Subcutaneous adipose tissue (tissue), 4 donors: ENCODE measurements around the gene FRMD4A. TPM values are rescaled to one million over a fixed set of nuclear protein-coding genes. Genes with fewer than 3 reads are reported as not detected.

Experiments used
- CTCF ChIP-seq: fragments of 450-650 bp; IDR thresholded peaks from one replicate; pipeline ENCODE4 v1.5.1; 2016; ENCODE audit warnings: low read depth, mild to moderate bottlenecking, control low read depth, antibody characterized with exemption, moderate library complexity
- total RNA-seq, 4 donors: library from RNA; depleted of rRNA; stranded (reverse); fragments of >200 nt; gene quantifications; one replicate each; pipeline ENCODE4 v1.1.0, GENCODE V29; 2016

FRMD4A gene
- total RNA-seq, 4 donors from 2014 or later, result 70.0 to 206 (median 81.4) TPM

GRCh38 chr10:13630231-13630630 is 700.5 kb downstream of the FRMD4A start:
- TF ChIP-seq CTCF, result no peak

- no peak for TF ChIP-seq CTCF
Measured at GRCh38 chr10:13629116-13629515, 701.6 kb downstream of the FRMD4A start.

DNA sequence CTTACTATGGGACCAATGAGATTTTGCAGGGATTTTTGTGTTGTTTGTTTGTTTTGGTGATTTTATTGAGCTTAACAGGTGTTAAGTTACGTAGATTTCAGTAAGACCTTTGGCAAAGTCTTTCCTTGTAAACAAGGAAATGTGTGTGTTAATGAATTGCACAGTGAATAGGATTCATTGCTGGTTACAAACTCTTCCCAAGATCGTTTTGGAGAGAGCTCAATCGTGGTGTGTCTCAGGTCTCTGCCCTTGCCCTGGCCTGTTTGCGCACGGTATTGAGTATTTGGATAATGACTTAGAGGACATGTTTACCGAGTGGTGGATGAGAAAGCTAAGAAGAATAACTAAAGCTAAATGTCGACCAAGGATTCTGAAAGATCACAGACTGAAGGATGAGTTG is 702.1 kb downstream of the FRMD4A start:
- TF ChIP-seq CTCF, result no peak

DNA sequence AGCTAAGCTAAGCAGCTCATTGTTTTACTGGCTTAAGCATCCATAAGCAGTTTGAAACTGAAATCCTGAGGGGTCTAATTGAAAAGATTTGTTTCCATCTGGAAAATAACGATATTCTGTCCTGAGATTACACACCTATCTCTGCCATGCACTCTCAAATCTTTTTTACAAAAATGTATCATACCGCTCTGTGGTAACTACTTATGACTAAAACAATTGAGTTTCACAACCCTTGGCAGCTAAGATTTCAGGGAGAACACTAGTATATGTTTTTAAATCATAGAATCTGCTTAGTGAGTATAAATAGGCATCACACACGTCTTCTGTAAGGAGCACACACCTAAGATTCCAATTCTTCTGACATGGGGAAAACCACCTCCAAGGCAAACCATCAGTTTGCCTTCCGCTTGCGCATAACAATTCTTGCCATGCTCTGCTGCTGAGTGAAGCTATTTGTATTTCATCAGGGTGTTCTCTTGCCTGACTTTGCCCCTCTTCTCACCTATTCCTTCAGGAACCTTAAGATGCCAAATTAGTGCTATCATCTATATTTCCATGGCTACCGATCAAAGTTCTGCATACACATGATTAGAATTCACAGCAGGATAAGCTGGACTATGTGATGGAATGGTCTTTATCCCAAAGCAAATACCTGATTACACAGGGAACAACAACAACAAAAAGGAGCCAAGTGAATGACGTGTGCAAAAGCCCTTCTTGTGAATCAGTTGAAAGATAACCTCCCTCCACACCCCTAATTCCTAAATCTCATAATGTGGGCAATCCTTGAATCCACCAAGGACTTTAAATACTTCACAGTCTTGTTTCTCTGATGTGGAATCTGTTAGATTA is 703.0 kb downstream of the FRMD4A start:
- no peak for TF ChIP-seq CTCF

- TF ChIP-seq CTCF, result no peak
Measured at GRCh38 chr10:13624630-13625029, 706.1 kb downstream of the FRMD4A start.

GRCh38 chr10:13621931-13622330 is 708.8 kb downstream of the FRMD4A start:
- no peak for TF ChIP-seq CTCF

DNA sequence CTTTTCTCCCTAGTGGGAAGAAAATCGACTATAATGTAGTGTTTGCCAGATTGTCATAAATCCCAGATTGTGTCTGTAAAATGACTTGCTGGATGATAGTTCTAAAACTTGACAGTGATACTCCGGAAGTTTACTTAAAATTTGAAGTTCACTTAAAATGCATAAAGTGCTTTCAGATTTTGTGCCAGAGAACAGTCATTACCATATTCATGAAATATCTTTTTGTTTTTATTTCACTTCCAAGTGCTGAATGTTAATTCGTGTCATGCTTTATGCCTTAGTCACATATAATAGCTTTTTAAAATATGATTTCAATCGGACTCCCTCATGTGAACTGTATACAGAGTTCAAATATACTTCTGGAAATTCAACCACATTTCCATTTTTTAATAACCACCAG is 713.6 kb downstream of the FRMD4A start:
- no peak for TF ChIP-seq CTCF
